Measurements from ENCODE around the gene MANBA.

Gene MANBA

GRCh38 chr4:102601586-102602227 is 159.1 kb downstream of the MANBA start:
- H3K27me3 Mint-ChIP-seq: no peaks in the 10 kb centered on the region
- H3K4me1 Mint-ChIP-seq: peaks cover 22% of the 10 kb centered on the region
- H3K9me3 Mint-ChIP-seq: no peaks in the 10 kb centered on the region
- H3K27ac Mint-ChIP-seq (ENCODE audit: low read depth): peak overlapping the region; percentile 30
- DNase-seq (ENCODE audit: low spot score in 2 of 2) (no peak), ATAC-seq (replicated peaks; ENCODE audit: extremely low read depth, poor library complexity, severe bottlenecking) (no peak)
- H3K4me3 Mint-ChIP-seq: no peak overlapping the region
- H3K36me3 Mint-ChIP-seq (ENCODE audit: insufficient read depth): peaks cover 53% of the 10 kb centered on the region

- Mint-ChIP-seq H3K4me1 (peaks cover 22% of the 10 kb centered on the region), H3K9me3 (no peaks in the 10 kb centered on the region), H3K27me3 (no peaks in the 10 kb centered on the region), H3K4me3 (no peak overlapping the region), H3K36me3 (ENCODE audit: insufficient read depth) (peaks cover 57% of the 10 kb centered on the region), H3K27ac (ENCODE audit: low read depth) (peak overlapping the region; percentile 22)
- ATAC-seq (replicated peaks; ENCODE audit: extremely low read depth, poor library complexity, severe bottlenecking) (no peak), DNase-seq (ENCODE audit: low spot score in 2 of 2) (no peak)
Observed at GRCh38 chr4:102600689-102601088, 160.1 kb downstream of the MANBA start.

GRCh38 chr4:102599886-102600285 is 160.9 kb downstream of the MANBA start:
- Mint-ChIP-seq H3K27ac (ENCODE audit: low read depth) (no peak overlapping the region), H3K27me3 (no peaks in the 10 kb centered on the region), H3K9me3 (no peaks in the 10 kb centered on the region), H3K4me1 (peaks cover 22% of the 10 kb centered on the region), H3K36me3 (ENCODE audit: insufficient read depth) (peaks cover 58% of the 10 kb centered on the region), H3K4me3 (no peak overlapping the region)
- ATAC-seq (replicated peaks; ENCODE audit: extremely low read depth, poor library complexity, severe bottlenecking) (no peak), DNase-seq (ENCODE audit: low spot score in 2 of 2) (no peak)

- no peaks in the 10 kb centered on the region for H3K9me3 Mint-ChIP-seq
- H3K27me3 Mint-ChIP-seq: no peaks in the 10 kb centered on the region
- ATAC-seq (replicated peaks; ENCODE audit: extremely low read depth, poor library complexity, severe bottlenecking) (no peak), DNase-seq (ENCODE audit: low spot score in 2 of 2) (no peak)
- peaks cover 59% of the 10 kb centered on the region for H3K36me3 Mint-ChIP-seq (ENCODE audit: insufficient read depth)
- peaks cover 24% of the 10 kb centered on the region for H3K4me1 Mint-ChIP-seq
- no peak overlapping the region for H3K4me3 Mint-ChIP-seq
- H3K27ac Mint-ChIP-seq (ENCODE audit: low read depth): no peak overlapping the region
Observed at GRCh38 chr4:102599455-102599854, 161.3 kb downstream of the MANBA start.

GRCh38 chr4:102598762-102599374 is 161.9 kb downstream of the MANBA start:
- Mint-ChIP-seq H3K4me3 (peak overlapping the region; percentile 12), H3K27ac (ENCODE audit: low read depth) (peak overlapping the region; percentile 45), H3K27me3 (no peaks in the 10 kb centered on the region), H3K36me3 (ENCODE audit: insufficient read depth) (peaks cover 59% of the 10 kb centered on the region), H3K4me1 (peaks cover 29% of the 10 kb centered on the region), H3K9me3 (no peaks in the 10 kb centered on the region)
- no peak for DNase-seq (ENCODE audit: low spot score in 2 of 2)
- ATAC-seq (replicated peaks; ENCODE audit: extremely low read depth, poor library complexity, severe bottlenecking): no peak

DNA sequence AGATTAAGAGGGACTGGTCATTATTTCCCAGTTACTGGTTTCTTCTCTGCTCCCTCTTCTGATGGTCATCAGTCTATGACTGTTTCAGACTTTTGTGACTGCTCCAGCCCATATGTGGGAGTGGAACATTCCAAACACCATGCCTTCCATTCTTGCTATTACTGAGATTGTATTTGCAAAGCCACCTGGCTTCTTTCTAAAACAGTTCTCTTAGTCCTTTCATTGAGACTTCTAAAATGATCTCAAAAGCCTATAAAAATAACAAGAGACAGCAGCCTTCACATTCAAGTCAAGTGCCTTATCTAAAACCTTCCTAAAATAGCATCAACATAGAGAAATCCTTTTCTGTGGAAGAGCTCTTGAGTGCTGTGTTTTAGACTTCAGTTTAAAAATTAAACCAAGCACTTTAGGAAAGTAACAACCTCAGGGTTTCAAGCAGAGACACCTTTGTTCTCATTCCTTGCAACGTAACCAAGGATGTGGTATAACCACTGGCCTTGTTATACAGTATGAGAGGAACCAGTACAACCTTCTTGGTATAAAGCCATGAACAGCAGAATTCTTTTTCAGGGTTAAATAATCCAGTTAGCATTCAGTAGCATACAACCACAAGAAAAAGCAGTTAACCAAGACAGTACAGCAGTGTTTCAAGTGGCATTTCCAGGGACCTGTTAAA is 162.5 kb downstream of the MANBA start:
- Mint-ChIP-seq H3K4me3 (peak overlapping the region; percentile 12), H3K9me3 (no peaks in the 10 kb centered on the region), H3K4me1 (peaks cover 29% of the 10 kb centered on the region), H3K36me3 (ENCODE audit: insufficient read depth) (peaks cover 60% of the 10 kb centered on the region), H3K27me3 (no peaks in the 10 kb centered on the region), H3K27ac (ENCODE audit: low read depth) (peak overlapping the region; percentile 45)
- peak; percentile 94 for ATAC-seq (replicated peaks; ENCODE audit: extremely low read depth, poor library complexity, severe bottlenecking)
- DNase-seq (ENCODE audit: low spot score in 2 of 2): no peak

DNA sequence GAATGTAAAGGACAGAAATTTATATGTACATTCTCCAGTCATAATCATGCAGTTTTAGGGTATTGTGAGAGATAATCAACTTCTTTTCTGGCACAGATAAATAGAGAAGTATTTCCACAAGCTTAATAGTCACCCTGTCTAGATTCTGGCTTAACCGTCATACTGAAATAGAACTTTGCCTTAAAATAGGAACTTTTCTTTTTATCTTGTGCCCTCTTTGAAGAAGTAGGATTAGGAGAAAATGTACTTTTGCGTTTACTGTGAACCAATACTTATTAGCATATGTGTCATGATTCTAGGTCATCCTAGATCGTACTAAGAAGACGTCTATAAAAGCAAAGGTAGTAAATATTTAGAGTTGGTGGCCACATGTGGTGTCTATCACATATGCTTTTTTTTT is 164.2 kb downstream of the MANBA start:
- peaks cover 46% of the 10 kb centered on the region for H3K4me1 Mint-ChIP-seq
- ATAC-seq (replicated peaks; ENCODE audit: extremely low read depth, poor library complexity, severe bottlenecking): no peak
- no peak for DNase-seq (ENCODE audit: low spot score in 2 of 2)
- no peak overlapping the region for H3K4me3 Mint-ChIP-seq
- H3K27ac Mint-ChIP-seq (ENCODE audit: low read depth): no peak overlapping the region
- H3K27me3 Mint-ChIP-seq: no peaks in the 10 kb centered on the region
- H3K36me3 Mint-ChIP-seq (ENCODE audit: insufficient read depth): peaks cover 51% of the 10 kb centered on the region
- no peaks in the 10 kb centered on the region for H3K9me3 Mint-ChIP-seq

DNA sequence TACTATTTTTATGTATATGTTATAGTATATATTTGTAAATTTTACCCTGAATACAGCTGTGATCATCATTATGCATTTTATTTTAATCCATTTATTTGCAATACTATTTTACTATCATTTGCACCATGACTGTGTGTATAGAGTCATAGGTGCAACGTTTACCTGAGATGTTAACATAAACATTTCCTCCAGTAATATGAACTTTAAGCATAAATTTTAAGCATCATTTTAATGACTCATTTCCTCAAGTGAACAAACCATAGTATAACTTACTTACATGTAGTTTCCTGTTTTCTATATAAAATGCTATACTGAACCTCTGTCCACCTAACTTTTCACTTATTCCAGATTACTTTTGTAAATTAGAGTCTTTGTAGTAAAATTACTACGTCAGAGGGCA is 166.8 kb downstream of the MANBA start:
- no peak for DNase-seq (ENCODE audit: low spot score in 2 of 2)
- H3K36me3 Mint-ChIP-seq (ENCODE audit: insufficient read depth): peaks cover 51% of the 10 kb centered on the region
- H3K4me3 Mint-ChIP-seq: no peak overlapping the region
- no peak for ATAC-seq (replicated peaks; ENCODE audit: extremely low read depth, poor library complexity, severe bottlenecking)
- peak overlapping the region; percentile 57 for H3K27ac Mint-ChIP-seq (ENCODE audit: low read depth)
- peaks cover 57% of the 10 kb centered on the region for H3K4me1 Mint-ChIP-seq
- no peaks in the 10 kb centered on the region for H3K27me3 Mint-ChIP-seq
- no peaks in the 10 kb centered on the region for H3K9me3 Mint-ChIP-seq

- peaks cover 48% of the 10 kb centered on the region for H3K36me3 Mint-ChIP-seq (ENCODE audit: insufficient read depth)
- H3K9me3 Mint-ChIP-seq: no peaks in the 10 kb centered on the region
- no peak for DNase-seq (ENCODE audit: low spot score in 2 of 2)
- no peaks in the 10 kb centered on the region for H3K27me3 Mint-ChIP-seq
- peak overlapping the region; percentile 75 for H3K27ac Mint-ChIP-seq (ENCODE audit: low read depth)
- no peak overlapping the region for H3K4me3 Mint-ChIP-seq
- ATAC-seq (replicated peaks; ENCODE audit: extremely low read depth, poor library complexity, severe bottlenecking): no peak
- peaks cover 51% of the 10 kb centered on the region for H3K4me1 Mint-ChIP-seq
Observed at GRCh38 chr4:102593147-102593546, 167.6 kb downstream of the MANBA start.

DNA sequence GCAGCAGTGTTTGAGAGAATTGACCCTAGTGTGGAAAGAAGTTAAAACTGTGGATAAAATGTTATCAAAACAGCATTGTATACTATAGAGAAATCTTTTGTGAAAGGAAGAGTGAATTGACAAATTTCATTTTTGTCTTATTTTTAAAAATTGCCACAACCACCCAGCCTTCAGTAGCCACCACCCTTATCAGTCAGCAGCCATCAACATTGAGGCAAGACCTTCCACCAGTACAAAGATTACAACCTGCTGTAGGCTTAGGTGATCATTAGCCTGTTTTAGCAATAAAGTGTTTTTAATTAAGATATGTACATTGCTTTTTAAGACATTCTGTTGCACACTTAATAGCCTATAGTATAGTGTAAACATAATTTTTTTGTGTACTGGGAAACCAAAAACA is 168.5 kb downstream of the MANBA start:
- ATAC-seq (replicated peaks; ENCODE audit: extremely low read depth, poor library complexity, severe bottlenecking) (no peak), DNase-seq (ENCODE audit: low spot score in 2 of 2) (no peak)
- Mint-ChIP-seq H3K27me3 (no peaks in the 10 kb centered on the region), H3K9me3 (no peaks in the 10 kb centered on the region), H3K36me3 (ENCODE audit: insufficient read depth) (peaks cover 44% of the 10 kb centered on the region), H3K27ac (ENCODE audit: low read depth) (peak overlapping the region; percentile 75), H3K4me3 (no peak overlapping the region), H3K4me1 (peaks cover 50% of the 10 kb centered on the region)

DNA sequence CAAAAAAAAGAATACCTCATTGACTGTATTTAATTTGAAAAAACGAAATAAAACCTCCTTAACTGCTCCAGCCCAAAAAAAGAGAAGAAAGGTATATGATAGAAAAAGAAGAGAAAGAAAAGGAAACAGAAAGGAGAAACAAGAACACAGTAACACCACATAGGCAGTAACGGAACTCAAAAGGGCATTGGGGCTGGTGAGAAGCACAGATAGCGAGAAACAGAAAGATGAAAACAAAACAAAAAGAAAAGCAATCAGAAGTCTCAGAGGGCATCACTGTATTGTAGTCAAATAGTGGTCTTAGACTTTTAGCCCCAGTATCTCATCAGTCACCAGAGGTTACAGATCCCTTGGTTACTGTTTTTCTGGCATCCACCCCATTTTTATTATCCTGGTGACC is 171.0 kb downstream of the MANBA start:
- Mint-ChIP-seq H3K27me3 (no peaks in the 10 kb centered on the region), H3K36me3 (ENCODE audit: insufficient read depth) (peaks cover 33% of the 10 kb centered on the region), H3K27ac (ENCODE audit: low read depth) (peak overlapping the region; percentile 83), H3K4me1 (peaks cover 68% of the 10 kb centered on the region), H3K4me3 (no peak overlapping the region), H3K9me3 (no peaks in the 10 kb centered on the region)
- ATAC-seq (replicated peaks; ENCODE audit: extremely low read depth, poor library complexity, severe bottlenecking) (peak; percentile 20), DNase-seq (ENCODE audit: low spot score in 2 of 2) (no peak)

- ATAC-seq (replicated peaks; ENCODE audit: extremely low read depth, poor library complexity, severe bottlenecking) (no peak), DNase-seq (ENCODE audit: low spot score in 2 of 2) (no peak)
- H3K4me3 Mint-ChIP-seq: peak overlapping the region; percentile 0
- peak overlapping the region; percentile 44 for H3K27ac Mint-ChIP-seq (ENCODE audit: low read depth)
- H3K9me3 Mint-ChIP-seq: no peaks in the 10 kb centered on the region
- no peaks in the 10 kb centered on the region for H3K27me3 Mint-ChIP-seq
- H3K36me3 Mint-ChIP-seq (ENCODE audit: insufficient read depth): peaks cover 34% of the 10 kb centered on the region
- peaks cover 45% of the 10 kb centered on the region for H3K4me1 Mint-ChIP-seq
Observed at GRCh38 chr4:102586644-102587021, 174.1 kb downstream of the MANBA start.
